ENCODE results near the gene LEMD2. TPM values are rescaled to one million over a fixed set of nuclear protein-coding genes. Genes with fewer than 3 reads are reported as not detected.
A peak's percentile ranks its signal among the peaks of the same experiment; 100 is the strongest.

LEMD2 gene
- total and polyA plus RNA-seq, 9 of the 15 experiments (the other 6 are each of a cell fraction or from before 2014, with no cell fraction given) = 0.32 to 46.3 (median 30.8) TPM

- TF ChIP-seq STAT6 (CRISPR knock-in tag; IDR thresholded peaks at IDR 0.05) (no peak), KAT8 (IDR thresholded peaks at IDR 0.05; ENCODE audit: low read depth) (no peak), FOSL1 (tag; conservative IDR thresholded peaks at IDR 0.05) (peak; percentile 58), ZNF551 (CRISPR knock-in tag; IDR thresholded peaks at IDR 0.05) (no peak), HMBOX1 (IDR thresholded peaks at IDR 0.05) (no peak), TRIM28 (IDR thresholded peaks at IDR 0.05) (no peak), ZNF830 (CRISPR knock-in tag; IDR thresholded peaks at IDR 0.05) (no peak), XRCC5 (IDR thresholded peaks at IDR 0.05; ENCODE audit: low read depth, low read length) (no peak), KDM4B (IDR thresholded peaks at IDR 0.05; ENCODE audit: borderline replicate concordance in 2 of 2, low read depth in 1 of 2) (no peak), TBP (optimal IDR thresholded peaks at IDR 0.05; ENCODE audit: low read depth, low read length) (no peak), TARDBP (IDR thresholded peaks at IDR 0.05) (no peak), HNRNPLL (IDR thresholded peaks at IDR 0.05; ENCODE audit: low read depth, low read length, poor library complexity, severe bottlenecking) (no peak), SRF (CRISPR knock-in tag; IDR thresholded peaks at IDR 0.05) (no peak), IRF1 (CRISPR knock-in tag; IDR thresholded peaks at IDR 0.05; ENCODE audit: borderline replicate concordance) (no peak), BHLHE40 (IDR thresholded peaks at IDR 0.05; ENCODE audit: low read length) (peak; percentile 42; the same call in 1 of the 2 replicates), SIX5 (IDR thresholded peaks at IDR 0.05; ENCODE audit: borderline replicate concordance in 1 of 2, insufficient read depth in 1 of 2, low read depth in 1 of 2, low read length in 2 of 2) (no peak), VEZF1 (CRISPR knock-in tag; IDR thresholded peaks at IDR 0.05) (0 out of 2 replicates have a peak, but pooled peaks have one; percentile 19), TRIM24 (IDR thresholded peaks at IDR 0.05) (no peak), GATA2 (CRISPR knock-in tag; IDR thresholded peaks at IDR 0.05) (no peak), NFIX (CRISPR knock-in tag; IDR thresholded peaks at IDR 0.05; ENCODE audit: low read depth) (no peak), ZNF316 (IDR thresholded peaks at IDR 0.05) (no peak), ZKSCAN3 (CRISPR knock-in tag; IDR thresholded peaks at IDR 0.05) (no peak), ZNF263 (CRISPR knock-in tag; IDR thresholded peaks at IDR 0.05; ENCODE audit: borderline replicate concordance) (no peak), BACH1 (tag; IDR thresholded peaks at IDR 0.05) (no peak)
These were observed 48.1 kb downstream of the LEMD2 start (continued) for GRCh38 chr6:33740794-33741193.

Measured in K562 (cell line).